Measurements from ENCODE around the gene SH3GLB2.
A peak's percentile ranks its signal among the peaks of the same experiment; 100 is the strongest.

DNA sequence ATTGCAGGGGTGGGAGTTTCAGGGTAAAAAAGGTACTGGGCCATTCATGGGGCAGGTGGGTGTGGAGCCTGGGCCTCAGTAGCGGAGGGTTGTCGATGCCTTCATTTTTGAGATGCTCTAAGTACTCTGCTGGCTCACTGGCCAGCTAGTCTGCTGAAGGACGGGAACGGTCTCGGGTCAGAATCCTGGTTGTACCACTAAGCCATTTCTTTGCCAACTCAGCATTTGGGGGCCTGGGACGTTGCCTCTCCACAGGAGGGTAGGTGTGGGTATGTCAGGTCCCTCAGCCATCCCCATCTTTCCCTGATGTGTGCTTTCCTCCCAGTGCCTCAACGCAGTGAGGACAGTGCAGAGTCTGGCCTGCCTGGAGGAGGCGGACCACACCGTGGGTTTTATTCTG is 25.1 kb downstream of the SH3GLB2 start:
- TF ChIP-seq, protein P1, sequence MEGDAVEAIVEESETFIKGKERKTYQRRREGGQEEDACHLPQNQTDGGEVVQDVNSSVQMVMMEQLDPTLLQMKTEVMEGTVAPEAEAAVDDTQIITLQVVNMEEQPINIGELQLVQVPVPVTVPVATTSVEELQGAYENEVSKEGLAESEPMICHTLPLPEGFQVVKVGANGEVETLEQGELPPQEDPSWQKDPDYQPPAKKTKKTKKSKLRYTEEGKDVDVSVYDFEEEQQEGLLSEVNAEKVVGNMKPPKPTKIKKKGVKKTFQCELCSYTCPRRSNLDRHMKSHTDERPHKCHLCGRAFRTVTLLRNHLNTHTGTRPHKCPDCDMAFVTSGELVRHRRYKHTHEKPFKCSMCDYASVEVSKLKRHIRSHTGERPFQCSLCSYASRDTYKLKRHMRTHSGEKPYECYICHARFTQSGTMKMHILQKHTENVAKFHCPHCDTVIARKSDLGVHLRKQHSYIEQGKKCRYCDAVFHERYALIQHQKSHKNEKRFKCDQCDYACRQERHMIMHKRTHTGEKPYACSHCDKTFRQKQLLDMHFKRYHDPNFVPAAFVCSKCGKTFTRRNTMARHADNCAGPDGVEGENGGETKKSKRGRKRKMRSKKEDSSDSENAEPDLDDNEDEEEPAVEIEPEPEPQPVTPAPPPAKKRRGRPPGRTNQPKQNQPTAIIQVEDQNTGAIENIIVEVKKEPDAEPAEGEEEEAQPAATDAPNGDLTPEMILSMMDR (conservative IDR thresholded peaks at IDR 0.05; ENCODE audit: low read depth in 2 of 2): no peak
- TF ChIP-seq POLR2AphosphoS5 (IDR thresholded peaks at IDR 0.05; ENCODE audit: low read depth) (peak; percentile 27; the same call in 1 of the 2 replicates), EZH2 (IDR thresholded peaks at IDR 0.05; ENCODE audit: low read depth, unreplicated experiment) (no peak), CREB1 (CRISPR knock-in tag; IDR thresholded peaks at IDR 0.05; ENCODE audit: low read depth) (no peak), EZH2phosphoT487 (IDR thresholded peaks at IDR 0.05; ENCODE audit: unreplicated experiment) (no peak), REST (IDR thresholded peaks at IDR 0.05; ENCODE audit: unreplicated experiment) (no peak), ZNF114 (CRISPR knock-in tag; IDR thresholded peaks at IDR 0.05) (no peak), NANOG (IDR thresholded peaks at IDR 0.05; ENCODE audit: borderline replicate concordance) (no peak), STAT1 (IDR thresholded peaks at IDR 0.05; ENCODE audit: unreplicated experiment) (no peak), ZNF331 (CRISPR knock-in tag; IDR thresholded peaks at IDR 0.05; ENCODE audit: low read depth) (no peak), JUNB (IDR thresholded peaks at IDR 0.05; ENCODE audit: unreplicated experiment) (no peak), ZNF462 (CRISPR knock-in tag; IDR thresholded peaks at IDR 0.05) (no peak)
- TF ChIP-seq, protein P2, sequence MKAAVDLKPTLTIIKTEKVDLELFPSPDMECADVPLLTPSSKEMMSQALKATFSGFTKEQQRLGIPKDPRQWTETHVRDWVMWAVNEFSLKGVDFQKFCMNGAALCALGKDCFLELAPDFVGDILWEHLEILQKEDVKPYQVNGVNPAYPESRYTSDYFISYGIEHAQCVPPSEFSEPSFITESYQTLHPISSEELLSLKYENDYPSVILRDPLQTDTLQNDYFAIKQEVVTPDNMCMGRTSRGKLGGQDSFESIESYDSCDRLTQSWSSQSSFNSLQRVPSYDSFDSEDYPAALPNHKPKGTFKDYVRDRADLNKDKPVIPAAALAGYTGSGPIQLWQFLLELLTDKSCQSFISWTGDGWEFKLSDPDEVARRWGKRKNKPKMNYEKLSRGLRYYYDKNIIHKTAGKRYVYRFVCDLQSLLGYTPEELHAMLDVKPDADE (IDR thresholded peaks at IDR 0.05): no peak
